Measurements from ENCODE around the gene TLR4. TPM values are rescaled to one million over a fixed set of nuclear protein-coding genes. Genes with fewer than 3 reads are reported as not detected.

The TLR4 gene
- total RNA-seq, 1 experiment from 2014 or later = 0.07 TPM

DNA sequence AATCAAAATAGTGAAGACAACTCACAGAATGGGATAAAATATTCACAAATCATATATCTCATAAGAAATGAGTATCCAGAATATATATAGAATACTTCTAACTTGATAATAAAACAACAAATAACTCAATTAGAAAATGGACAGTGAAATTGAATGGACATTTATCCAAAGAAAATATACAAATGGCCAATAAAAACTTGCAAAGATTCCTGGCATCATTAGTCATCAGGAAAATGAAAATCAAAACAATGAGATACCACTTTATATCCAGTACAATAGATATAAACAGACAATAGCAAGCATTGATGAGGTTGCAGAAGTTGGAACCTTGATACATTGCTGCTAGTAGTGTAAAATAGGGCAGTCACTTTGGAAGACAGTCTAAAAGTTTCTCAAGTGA lies 12.8 kb upstream of the TLR4 start:
- H3K4me1 Mint-ChIP-seq = peaks cover 16 to 17% of the 10 kb centered on the region in 2 experiments

More for the DNA sequence above, 12.8 kb upstream of the TLR4 start:
- H4K20me1 ChIP-seq (ENCODE audit: control insufficient read depth, insufficient read depth, insufficient read length) = no peaks in the 10 kb centered on the region
- no peak overlapping the region for H4K5ac ChIP-seq (ENCODE audit: insufficient read length, low read depth, low read length)
- no peak overlapping the region for H3K4ac ChIP-seq (ENCODE audit: low read depth, low read length)
- no peak overlapping the region for H2BK120ac ChIP-seq (ENCODE audit: low read depth, low read length, poor library complexity, severe bottlenecking)
- Mint-ChIP-seq H3K9me3 (peaks cover 14 to 26% of the 10 kb centered on the region in 2 experiments), H3K27me3 (ENCODE audit: low read depth) (no peaks in the 10 kb centered on the region), H3K36me3 (ENCODE audit: insufficient read depth in 1 of 3, low read depth in 3 of 3) (peaks cover 5 to 30% (median 5%) of the 10 kb centered on the region in 3 experiments; a peak in 6 of 7 replicates), H3K4me3 (no peak overlapping the region), H3K27ac (no peak overlapping the region)
- no peak for DNase-seq
- no peak overlapping the region for H3T11ph ChIP-seq (ENCODE audit: low read length)
- no peaks in the 10 kb centered on the region for H3K27me3 ChIP-seq (ENCODE audit: insufficient read depth, low read length)
- H2BK20ac ChIP-seq (ENCODE audit: low read depth, low read length, poor library complexity, severe bottlenecking) = no peak overlapping the region
- H2AK5ac ChIP-seq (ENCODE audit: insufficient read length, low read length) = no peak overlapping the region
- no peaks in the 10 kb centered on the region for H3K79me1 ChIP-seq (ENCODE audit: insufficient read depth, low read depth, low read length, poor library complexity, severe bottlenecking)
- no peaks in the 10 kb centered on the region for H3K4me1 ChIP-seq (ENCODE audit: insufficient read depth, low read length)
- no peak overlapping the region for H4K8ac ChIP-seq (replicated peaks; ENCODE audit: insufficient read length, low read depth, low read length)
- no peaks in the 10 kb centered on the region for H3K9me3 ChIP-seq (ENCODE audit: control insufficient read depth, low read depth, low read length)
- H2BK12ac ChIP-seq (ENCODE audit: insufficient read length, low read depth, low read length) = no peak overlapping the region
- TF ChIP-seq, protein P1, sequence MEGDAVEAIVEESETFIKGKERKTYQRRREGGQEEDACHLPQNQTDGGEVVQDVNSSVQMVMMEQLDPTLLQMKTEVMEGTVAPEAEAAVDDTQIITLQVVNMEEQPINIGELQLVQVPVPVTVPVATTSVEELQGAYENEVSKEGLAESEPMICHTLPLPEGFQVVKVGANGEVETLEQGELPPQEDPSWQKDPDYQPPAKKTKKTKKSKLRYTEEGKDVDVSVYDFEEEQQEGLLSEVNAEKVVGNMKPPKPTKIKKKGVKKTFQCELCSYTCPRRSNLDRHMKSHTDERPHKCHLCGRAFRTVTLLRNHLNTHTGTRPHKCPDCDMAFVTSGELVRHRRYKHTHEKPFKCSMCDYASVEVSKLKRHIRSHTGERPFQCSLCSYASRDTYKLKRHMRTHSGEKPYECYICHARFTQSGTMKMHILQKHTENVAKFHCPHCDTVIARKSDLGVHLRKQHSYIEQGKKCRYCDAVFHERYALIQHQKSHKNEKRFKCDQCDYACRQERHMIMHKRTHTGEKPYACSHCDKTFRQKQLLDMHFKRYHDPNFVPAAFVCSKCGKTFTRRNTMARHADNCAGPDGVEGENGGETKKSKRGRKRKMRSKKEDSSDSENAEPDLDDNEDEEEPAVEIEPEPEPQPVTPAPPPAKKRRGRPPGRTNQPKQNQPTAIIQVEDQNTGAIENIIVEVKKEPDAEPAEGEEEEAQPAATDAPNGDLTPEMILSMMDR (conservative IDR thresholded peaks at IDR 0.05) = no peak
- H2AFZ ChIP-seq (ENCODE audit: low read length) = no peak overlapping the region
- H3K23me2 ChIP-seq (ENCODE audit: insufficient read length, low read depth, low read length, poor library complexity, severe bottlenecking) = no peaks in the 10 kb centered on the region
- no peak overlapping the region for H3K56ac ChIP-seq (ENCODE audit: insufficient read length, low read depth, low read length)
- no peak overlapping the region for H3K9ac ChIP-seq (ENCODE audit: extremely low read depth, insufficient read length, low read length)
- H2BK5ac ChIP-seq (ENCODE audit: insufficient read length, low read length) = no peak overlapping the region
- no peak overlapping the region for H3K14ac ChIP-seq (ENCODE audit: insufficient read depth, low read length)
- H3K18ac ChIP-seq (ENCODE audit: insufficient read length, low read depth, low read length) = no peak overlapping the region
- no peaks in the 10 kb centered on the region for H3K79me2 ChIP-seq (ENCODE audit: insufficient read depth, low read length)
- no peak overlapping the region for H4K91ac ChIP-seq (ENCODE audit: insufficient read length, low read depth, low read length)
- no peak overlapping the region for H3K23ac ChIP-seq (ENCODE audit: insufficient read length, low read depth, low read length)
- no peak overlapping the region for H2BK15ac ChIP-seq (ENCODE audit: low read depth, low read length)
- H3K4me2 ChIP-seq (ENCODE audit: insufficient read depth, insufficient read length, low read length) = no peak overlapping the region
- no peak overlapping the region for H3K27ac ChIP-seq (ENCODE audit: insufficient read length, low read depth, low read length)
